IMR-90 (cell line): ENCODE measurements around the gene DGKE.

Experiments
- BHLHE40 ChIP-seq: fragments of 150-350 bp; IDR thresholded peaks from 2 replicates; pipeline ENCODE4 v1.6.1; 2016; ENCODE audit warnings: mild to moderate bottlenecking, low read depth, low read length
- CHD1 ChIP-seq: IDR thresholded peaks from 2 replicates; pipeline ENCODE4 v1.6.1; 2012; ENCODE audit warnings: low read depth, low read length, improper control_type of control experiment
- CTCF ChIP-seq: conservative IDR thresholded peaks from 2 replicates; pipeline ENCODE4 v1.5.1; 2012; ENCODE audit warnings: mild to moderate bottlenecking, low read depth, low read length, improper control_type of control experiment
- MAFK ChIP-seq: IDR thresholded peaks from 2 replicates; pipeline ENCODE4 v1.6.1; 2012; ENCODE audit warnings: low read depth, low read length, improper control_type of control experiment
- MAZ ChIP-seq: IDR thresholded peaks from 2 replicates; pipeline ENCODE4 v1.6.1; 2012; ENCODE audit warnings: low read depth, mild to moderate bottlenecking, low read length, improper control_type of control experiment, moderate library complexity, borderline replicate concordance
- MXI1 ChIP-seq: IDR thresholded peaks from 2 replicates; pipeline ENCODE4 v1.6.1; 2012; ENCODE audit warnings: low read depth, mild to moderate bottlenecking, low read length, moderate library complexity, borderline replicate concordance
- POLR2A ChIP-seq: IDR thresholded peaks from 2 replicates; pipeline ENCODE4 v1.6.1; 2012; ENCODE audit warnings: mild to moderate bottlenecking, low read depth, low read length
- USF2 ChIP-seq: fragments of 150-350 bp; IDR thresholded peaks from 2 replicates; pipeline ENCODE4 v1.6.1; 2017; ENCODE audit warnings: mild to moderate bottlenecking, antibody characterized with exemption, low read length, low read depth

GRCh38 chr17:56822725-56823124, 11.2 kb upstream of the DGKE start:
- TF ChIP-seq CTCF (no peak), MAFK (no peak), POLR2A (no peak), BHLHE40 (no peak), MAZ (no peak), MXI1 (no peak), CHD1 (no peak), USF2 (no peak)
